Measurements from ENCODE around the gene NSUN2. TPM values are rescaled to one million over a fixed set of nuclear protein-coding genes. Genes with fewer than 3 reads are reported as not detected.
A peak's percentile ranks its signal among the peaks of the same experiment; 100 is the strongest.

Gene NSUN2
- total RNA-seq, 2 donors from 2014 or later, result 40.8 to 54.5 TPM

DNA sequence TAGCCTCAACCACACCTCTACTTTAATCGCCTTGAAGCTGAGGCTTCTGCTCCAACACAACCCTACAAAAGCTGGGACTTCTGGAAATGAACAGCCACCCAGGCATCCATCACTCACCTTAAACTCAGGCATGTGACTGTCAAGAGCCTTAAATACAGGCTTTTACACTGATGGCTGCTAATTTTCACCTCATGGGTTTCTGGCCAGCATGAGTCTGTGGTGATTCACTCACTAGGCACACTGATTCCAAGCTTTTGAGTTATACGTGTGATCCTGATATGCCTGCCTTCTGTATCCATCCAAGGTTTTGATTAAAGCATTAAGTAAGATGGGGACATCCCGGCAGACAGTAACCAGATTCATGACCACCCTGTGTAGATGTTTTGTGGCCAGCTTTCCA is 8.9 kb downstream of the NSUN2 start:
- Histone ChIP-seq H3K36me3 (peaks cover 0 to 6% of the 10 kb centered on the region in 2 donors), H3K4me1 (replicated peaks) (no peaks in the 10 kb centered on the region), H3K9me3 (no peaks in the 10 kb centered on the region), H3K4me3 (no peak overlapping the region), H3K27me3 (replicated peaks; ENCODE audit: insufficient read depth) (no peaks in the 10 kb centered on the region), H3K27ac (no peak overlapping the region)
- TF ChIP-seq POLR2A (IDR thresholded peaks at IDR 0.05), result no peak
- TF ChIP-seq POLR2AphosphoS5 (IDR thresholded peaks at IDR 0.05), result no peak
- TF ChIP-seq, protein P1, sequence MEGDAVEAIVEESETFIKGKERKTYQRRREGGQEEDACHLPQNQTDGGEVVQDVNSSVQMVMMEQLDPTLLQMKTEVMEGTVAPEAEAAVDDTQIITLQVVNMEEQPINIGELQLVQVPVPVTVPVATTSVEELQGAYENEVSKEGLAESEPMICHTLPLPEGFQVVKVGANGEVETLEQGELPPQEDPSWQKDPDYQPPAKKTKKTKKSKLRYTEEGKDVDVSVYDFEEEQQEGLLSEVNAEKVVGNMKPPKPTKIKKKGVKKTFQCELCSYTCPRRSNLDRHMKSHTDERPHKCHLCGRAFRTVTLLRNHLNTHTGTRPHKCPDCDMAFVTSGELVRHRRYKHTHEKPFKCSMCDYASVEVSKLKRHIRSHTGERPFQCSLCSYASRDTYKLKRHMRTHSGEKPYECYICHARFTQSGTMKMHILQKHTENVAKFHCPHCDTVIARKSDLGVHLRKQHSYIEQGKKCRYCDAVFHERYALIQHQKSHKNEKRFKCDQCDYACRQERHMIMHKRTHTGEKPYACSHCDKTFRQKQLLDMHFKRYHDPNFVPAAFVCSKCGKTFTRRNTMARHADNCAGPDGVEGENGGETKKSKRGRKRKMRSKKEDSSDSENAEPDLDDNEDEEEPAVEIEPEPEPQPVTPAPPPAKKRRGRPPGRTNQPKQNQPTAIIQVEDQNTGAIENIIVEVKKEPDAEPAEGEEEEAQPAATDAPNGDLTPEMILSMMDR (IDR thresholded peaks at IDR 0.05), result no peak
- intact Hi-C loops (cut with DNase I), result no loop called here
- no peak for DNase-seq (ENCODE audit: low spot score)
- 93% methylated on average over 3 of the region's 3 CpGs for WGBS

DNA sequence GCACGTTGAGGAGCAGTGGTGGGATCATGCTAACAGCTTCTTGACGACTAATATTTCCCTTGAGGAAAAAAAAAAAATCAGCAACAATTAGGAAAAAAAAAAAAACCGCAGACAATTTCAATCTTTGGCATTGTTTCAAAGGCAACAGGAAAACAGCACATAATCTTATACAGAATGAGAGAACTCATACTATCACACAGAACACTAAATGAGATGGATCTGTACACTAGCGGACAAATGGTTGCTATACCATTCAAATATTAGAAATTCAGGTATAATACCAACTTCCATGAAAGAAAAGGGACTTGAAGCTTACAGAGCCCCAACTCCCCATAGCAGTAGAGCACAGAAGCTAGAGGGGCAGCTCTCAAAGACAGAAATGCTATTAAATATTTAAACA is 9.6 kb downstream of the NSUN2 start:
- WGBS, result 91% methylated on average over 4 of the region's 4 CpGs
- Histone ChIP-seq H3K4me3 (no peak overlapping the region), H3K9me3 (no peaks in the 10 kb centered on the region), H3K27ac (no peak overlapping the region), H3K36me3 (peaks cover 0 to 6% of the 10 kb centered on the region in 2 donors), H3K4me1 (replicated peaks) (no peaks in the 10 kb centered on the region), H3K27me3 (replicated peaks; ENCODE audit: insufficient read depth) (no peaks in the 10 kb centered on the region)
- no peak for DNase-seq (ENCODE audit: low spot score)
- intact Hi-C loops (cut with DNase I), result no loop called here
- TF ChIP-seq, protein P1 (IDR thresholded peaks at IDR 0.05), result no peak
- no peak for TF ChIP-seq POLR2AphosphoS5 (IDR thresholded peaks at IDR 0.05)
- no peak for TF ChIP-seq POLR2A (IDR thresholded peaks at IDR 0.05)

- TF ChIP-seq POLR2AphosphoS5 (IDR thresholded peaks at IDR 0.05) (no peak), POLR2A (IDR thresholded peaks at IDR 0.05) (no peak)
- TF ChIP-seq, protein P1 (IDR thresholded peaks at IDR 0.05), result no peak
- 90% methylated on average over 6 of the region's 6 CpGs for whole genome bisulfite sequencing
- intact Hi-C loops (cut with DNase I), result no loop called here
- H3K36me3 ChIP-seq, result peaks cover 0 to 15% of the 10 kb centered on the region in 2 donors
- DNase-seq (ENCODE audit: low spot score), result no peak
- no peaks in the 10 kb centered on the region for H3K27me3 ChIP-seq (replicated peaks; ENCODE audit: insufficient read depth)
- H3K27ac ChIP-seq, result no peak overlapping the region
- no peaks in the 10 kb centered on the region for H3K9me3 ChIP-seq
- H3K4me3 ChIP-seq, result no peak overlapping the region
- H3K4me1 ChIP-seq (replicated peaks), result no peaks in the 10 kb centered on the region
Observed at GRCh38 chr5:6616632-6617031, 16.2 kb downstream of the NSUN2 start.

GRCh38 chr5:6615034-6615815 is 17.6 kb downstream of the NSUN2 start:
- no peak for DNase-seq (ENCODE audit: low spot score)
- Histone ChIP-seq H3K36me3 (peaks cover 0 to 12% of the 10 kb centered on the region in 2 donors), H3K4me3 (no peak overlapping the region), H3K9me3 (no peaks in the 10 kb centered on the region), H3K4me1 (replicated peaks) (no peaks in the 10 kb centered on the region), H3K27me3 (replicated peaks; ENCODE audit: insufficient read depth) (no peaks in the 10 kb centered on the region), H3K27ac (peak overlapping the region in 1 of 2 donors; percentile 7)
- intact Hi-C loops (cut with DNase I), result no loop called here
- TF ChIP-seq POLR2AphosphoS5 (IDR thresholded peaks at IDR 0.05) (no peak), POLR2A (IDR thresholded peaks at IDR 0.05) (no peak)
- TF ChIP-seq, protein P1 (IDR thresholded peaks at IDR 0.05), result no peak
- 49% methylated on average over 8 of the region's 8 CpGs for WGBS
